ENCODE measurements around the gene SLC4A9.

The SLC4A9 gene

DNA sequence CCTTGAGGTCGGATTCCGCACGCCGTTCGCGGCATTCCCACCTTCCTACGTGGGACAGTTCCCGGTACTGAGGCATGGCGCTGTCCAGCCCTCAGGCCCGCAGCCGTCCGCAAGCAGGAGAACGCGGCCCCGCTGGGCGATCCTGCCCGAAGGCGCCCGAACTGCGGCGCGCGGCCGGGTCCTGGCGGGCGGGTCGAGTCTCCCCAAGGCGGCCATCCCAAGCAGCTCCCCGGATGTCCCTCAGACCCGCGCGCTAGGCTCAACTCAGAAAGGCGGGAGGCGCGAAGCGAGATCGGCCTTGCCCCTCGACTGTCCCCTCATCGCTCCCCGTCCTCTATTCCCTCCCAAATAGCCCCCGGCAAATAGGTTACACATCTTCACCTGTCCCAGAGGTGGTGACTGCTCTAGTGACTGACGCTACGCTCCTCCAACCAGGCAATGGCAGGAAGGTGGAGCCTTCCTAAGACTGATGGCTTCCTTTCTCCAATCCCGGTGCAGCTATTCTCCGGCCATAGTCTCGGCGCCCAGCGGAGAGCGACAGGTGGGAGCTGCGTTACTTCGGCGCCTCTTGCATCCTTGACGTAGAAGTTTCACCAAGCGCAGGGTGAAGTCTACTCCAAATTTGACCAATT lies 40.9 kb downstream of the SLC4A9 start (continued):
- TF ChIP-seq, protein P1, sequence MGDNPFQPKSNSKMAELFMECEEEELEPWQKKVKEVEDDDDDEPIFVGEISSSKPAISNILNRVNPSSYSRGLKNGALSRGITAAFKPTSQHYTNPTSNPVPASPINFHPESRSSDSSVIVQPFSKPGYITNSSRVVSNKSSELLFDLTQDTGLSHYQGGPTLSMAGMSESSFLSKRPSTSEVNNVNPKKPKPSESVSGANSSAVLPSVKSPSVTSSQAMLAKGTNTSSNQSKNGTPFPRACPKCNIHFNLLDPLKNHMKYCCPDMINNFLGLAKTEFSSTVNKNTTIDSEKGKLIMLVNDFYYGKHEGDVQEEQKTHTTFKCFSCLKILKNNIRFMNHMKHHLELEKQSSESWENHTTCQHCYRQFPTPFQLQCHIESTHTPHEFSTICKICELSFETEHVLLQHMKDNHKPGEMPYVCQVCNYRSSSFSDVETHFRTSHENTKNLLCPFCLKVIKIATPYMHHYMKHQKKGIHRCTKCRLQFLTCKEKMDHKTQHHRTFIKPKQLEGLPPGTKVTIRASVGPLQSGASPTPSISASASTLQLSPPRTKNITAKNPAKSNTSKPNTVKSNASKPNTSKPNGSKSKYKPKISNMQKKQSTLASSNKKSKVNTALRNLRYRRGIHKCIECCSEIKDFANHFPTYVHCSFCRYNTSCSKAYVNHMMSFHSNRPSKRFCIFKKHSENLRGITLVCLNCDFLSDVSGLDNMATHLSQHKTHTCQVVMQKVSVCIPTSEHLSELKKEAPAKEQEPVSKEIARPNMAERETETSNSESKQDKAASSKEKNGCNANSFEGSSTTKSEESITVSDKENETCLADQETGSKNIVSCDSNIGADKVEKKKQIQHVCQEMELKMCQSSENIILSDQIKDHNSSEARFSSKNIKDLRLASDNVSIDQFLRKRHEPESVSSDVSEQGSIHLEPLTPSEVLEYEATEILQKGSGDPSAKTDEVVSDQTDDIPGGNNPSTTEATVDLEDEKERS (tag by site-specific recombination; IDR thresholded peaks at IDR 0.05) = no peak
- TF ChIP-seq GLIS1 (tag by site-specific recombination; IDR thresholded peaks at IDR 0.05) (peak; percentile 26; the same call in 1 of the 2 replicates), GLI4 (tag by site-specific recombination; IDR thresholded peaks at IDR 0.05) (peak; percentile 84; the same call in 1 of the 2 replicates), SP7 (tag by site-specific recombination; IDR thresholded peaks at IDR 0.05) (peak; percentile 67), FEZF1 (tag by site-specific recombination; IDR thresholded peaks at IDR 0.05) (no peak), EGR2 (tag by site-specific recombination; IDR thresholded peaks at IDR 0.05; ENCODE audit: low read depth) (no peak), HOXA7 (CRISPR knock-in tag; IDR thresholded peaks at IDR 0.05; ENCODE audit: borderline replicate concordance) (no peak), ZNF660 (tag by site-specific recombination; IDR thresholded peaks at IDR 0.05) (peak; percentile 55), MYNN (tag by site-specific recombination; IDR thresholded peaks at IDR 0.05; ENCODE audit: borderline replicate concordance) (no peak), RBAK (tag by site-specific recombination; IDR thresholded peaks at IDR 0.05) (no peak), ZBTB1 (tag by site-specific recombination; IDR thresholded peaks at IDR 0.05) (no peak), ZNF426 (tag by site-specific recombination; IDR thresholded peaks at IDR 0.05) (no peak), ZNF16 (tag by site-specific recombination; IDR thresholded peaks at IDR 0.05; ENCODE audit: low read depth) (no peak), ZNF174 (tag by site-specific recombination; IDR thresholded peaks at IDR 0.05) (no peak), ZNF157 (tag by site-specific recombination; IDR thresholded peaks at IDR 0.05) (no peak), GLI2 (tag by site-specific recombination; IDR thresholded peaks at IDR 0.05; ENCODE audit: borderline replicate concordance, low read depth) (no peak), ZIC2 (tag by site-specific recombination; IDR thresholded peaks at IDR 0.05) (0 out of 2 replicates have a peak, but pooled peaks have one; percentile 9), SP2 (tag by site-specific recombination; IDR thresholded peaks at IDR 0.05) (peak; percentile 67), SALL2 (tag by site-specific recombination; IDR thresholded peaks at IDR 0.05; ENCODE audit: borderline replicate concordance) (no peak)
- TF ChIP-seq, protein P2, sequence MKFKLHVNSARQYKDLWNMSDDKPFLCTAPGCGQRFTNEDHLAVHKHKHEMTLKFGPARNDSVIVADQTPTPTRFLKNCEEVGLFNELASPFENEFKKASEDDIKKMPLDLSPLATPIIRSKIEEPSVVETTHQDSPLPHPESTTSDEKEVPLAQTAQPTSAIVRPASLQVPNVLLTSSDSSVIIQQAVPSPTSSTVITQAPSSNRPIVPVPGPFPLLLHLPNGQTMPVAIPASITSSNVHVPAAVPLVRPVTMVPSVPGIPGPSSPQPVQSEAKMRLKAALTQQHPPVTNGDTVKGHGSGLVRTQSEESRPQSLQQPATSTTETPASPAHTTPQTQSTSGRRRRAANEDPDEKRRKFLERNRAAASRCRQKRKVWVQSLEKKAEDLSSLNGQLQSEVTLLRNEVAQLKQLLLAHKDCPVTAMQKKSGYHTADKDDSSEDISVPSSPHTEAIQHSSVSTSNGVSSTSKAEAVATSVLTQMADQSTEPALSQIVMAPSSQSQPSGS (tag by site-specific recombination; IDR thresholded peaks at IDR 0.05; ENCODE audit: low read depth) = no peak

DNA sequence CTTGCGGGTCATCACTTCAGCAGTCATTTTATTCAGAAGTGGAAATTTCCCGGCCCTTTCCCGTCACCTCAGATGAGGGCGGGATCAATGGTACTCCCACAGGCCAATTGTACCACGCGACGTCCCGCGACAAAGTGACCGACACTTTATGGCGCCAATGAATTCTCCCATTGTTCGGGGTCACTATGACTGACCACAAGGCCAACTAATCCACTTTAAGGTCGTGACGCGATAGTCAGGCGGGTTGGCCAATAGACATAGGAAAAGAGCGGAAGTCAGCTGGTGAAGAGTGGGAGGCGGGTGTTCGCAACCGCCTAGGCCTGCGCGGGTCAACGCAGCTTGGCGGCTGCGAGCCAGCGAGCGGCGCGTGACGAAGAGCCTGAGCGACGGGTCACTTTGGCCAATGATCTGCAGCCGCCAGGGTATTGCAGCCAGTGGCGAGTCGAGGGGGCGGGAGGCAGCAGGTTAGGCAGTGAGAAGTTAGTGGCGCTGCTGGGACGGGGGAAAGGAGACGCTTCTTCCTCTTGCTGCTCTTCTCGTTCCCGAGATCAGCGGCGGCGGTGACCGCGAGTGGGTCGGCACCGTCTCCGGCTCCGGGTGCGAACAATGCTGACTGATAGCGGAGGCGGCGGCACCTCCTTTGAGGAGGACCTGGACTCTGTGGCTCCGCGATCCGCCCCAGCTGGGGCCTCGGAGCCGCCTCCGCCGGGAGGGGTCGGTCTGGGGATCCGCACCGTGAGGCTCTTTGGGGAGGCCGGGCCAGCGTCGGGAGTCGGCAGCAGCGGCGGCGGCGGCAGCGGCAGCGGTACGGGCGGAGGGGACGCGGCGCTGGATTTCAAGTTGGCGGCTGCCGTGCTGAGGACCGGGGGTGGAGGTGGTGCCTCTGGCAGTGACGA lies 41.6 kb downstream of the SLC4A9 start, which contains the start of gene ANKHD1:
Gene ANKHD1, plus strand, starts transcription at position 472 of the 896 bp plus-strand sequence. Its CDS starts 135 bp downstream, at position 607.
- ChIA-PET CTCF (interaction anchor here (1.1 to 2.0 kb wide), 3 partner anchors 29 to 43 kb away, joined by 3 to 5 read pairs (median 5); no protein-coding TSS in a partner anchor), POLR2A (interaction anchor here (0.6 to 2.8 kb wide), 28 partner anchors 7 to 317 kb away, joined by 3 to 13 read pairs (median 4); partner anchors contain the start of genes APBB3, HARS1, HARS2 and HBEGF)
- Histone ChIP-seq H3K4me1 (ENCODE audit: control insufficient read depth, insufficient read depth, low read length) (peaks cover 8% of the 10 kb centered on the region; the same call in 1 of the 2 replicates), H3K36me3 (ENCODE audit: control insufficient read depth in 2 of 2, insufficient read depth in 1 of 2, low read length in 2 of 2) (peaks cover 5 to 11% of the 10 kb centered on the region in 2 experiments), H3K9me3 (ENCODE audit: control insufficient read depth, insufficient read depth, low read depth, low read length) (no peaks in the 10 kb centered on the region), H3K27ac (ENCODE audit: extremely low read depth, low read depth, low read length) (peak within 1 kb of the TSS; percentile 91), H3K4me3 (ENCODE audit: low read depth, low read length) (peak within 1 kb of the TSS; percentile 98)
- TF ChIP-seq ZNF223 (tag by site-specific recombination; IDR thresholded peaks at IDR 0.05) (no peak), ZNF175 (tag by site-specific recombination; IDR thresholded peaks at IDR 0.05) (no peak), ZNF701 (tag by site-specific recombination; IDR thresholded peaks at IDR 0.05) (no peak), ZNF416 (tag by site-specific recombination; IDR thresholded peaks at IDR 0.05) (no peak), ZNF585B (tag by site-specific recombination; IDR thresholded peaks at IDR 0.05) (no peak), SP2 (tag by site-specific recombination; IDR thresholded peaks at IDR 0.05) (peak; percentile 96), ZFP37 (tag by site-specific recombination; IDR thresholded peaks at IDR 0.05) (peak; percentile 63; the same call in 1 of the 2 replicates), ZNF514 (tag by site-specific recombination; IDR thresholded peaks at IDR 0.05) (no peak), ZNF394 (tag by site-specific recombination; IDR thresholded peaks at IDR 0.05; ENCODE audit: borderline replicate concordance) (peak; percentile 74; the same call in 1 of the 2 replicates), BCL11B (tag by site-specific recombination; IDR thresholded peaks at IDR 0.05; ENCODE audit: low read depth) (peak; percentile 94)
- TF ChIP-seq, protein P3, sequence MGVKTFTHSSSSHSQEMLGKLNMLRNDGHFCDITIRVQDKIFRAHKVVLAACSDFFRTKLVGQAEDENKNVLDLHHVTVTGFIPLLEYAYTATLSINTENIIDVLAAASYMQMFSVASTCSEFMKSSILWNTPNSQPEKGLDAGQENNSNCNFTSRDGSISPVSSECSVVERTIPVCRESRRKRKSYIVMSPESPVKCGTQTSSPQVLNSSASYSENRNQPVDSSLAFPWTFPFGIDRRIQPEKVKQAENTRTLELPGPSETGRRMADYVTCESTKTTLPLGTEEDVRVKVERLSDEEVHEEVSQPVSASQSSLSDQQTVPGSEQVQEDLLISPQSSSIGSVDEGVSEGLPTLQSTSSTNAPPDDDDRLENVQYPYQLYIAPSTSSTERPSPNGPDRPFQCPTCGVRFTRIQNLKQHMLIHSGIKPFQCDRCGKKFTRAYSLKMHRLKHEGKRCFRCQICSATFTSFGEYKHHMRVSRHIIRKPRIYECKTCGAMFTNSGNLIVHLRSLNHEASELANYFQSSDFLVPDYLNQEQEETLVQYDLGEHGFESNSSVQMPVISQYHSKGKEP (tag by site-specific recombination; IDR thresholded peaks at IDR 0.05) = no peak
